Endothelial cell of umbilical vein (primary cell): ENCODE data around the gene ISG15. TPM values are rescaled to one million over a fixed set of nuclear protein-coding genes. Genes with fewer than 3 reads are reported as not detected.

Source experiments
- BruUV-seq: library from RNA; stranded (reverse); fragments of 400-500 nt; replicated peaks from 2 replicates; lab custom pipeline; 2021; lab: Mats Ljungman, UMichigan
- CTCF ChIA-PET: fragments of 300-600, 350-600 bp; sonication (Branson Sonifier 250); formaldehyde crosslinking; loops from one replicate; lab custom pipeline; 2021; ENCODE audit warnings: antibody characterized with exemption, inconsistent platforms; lab: Charles Lee
- POLR2A ChIA-PET: fragments of 300-600, 350-600 bp; sonication (Branson Sonifier 250); formaldehyde crosslinking; loops from one replicate; lab custom pipeline; 2021; ENCODE audit warnings: antibody characterized with exemption, inconsistent platforms; lab: Charles Lee
- DNase-seq: peaks from one replicate; pipeline ENCODE4 v3.0.0-alpha.2; 2011; ENCODE audit warnings: low read depth, low spot score
- FAIRE-seq: peaks from 2 replicates; lab custom pipeline; 2011; peaks lifted over from hg19 to GRCh38; lab: Jason Lieb, UNC
- H2AFZ ChIP-seq: 2 replicates; pipeline ENCODE4 v1.6.0; 2012; ENCODE audit warnings: low read depth, low read length, control low read depth, inconsistent platforms
- H3K27ac ChIP-seq: 2 replicates; pipeline ENCODE4 v1.5.1; 2011; ENCODE audit warnings: low read depth, mild to moderate bottlenecking, control low read depth, low read length, moderate library complexity; ENCODE audit not compliant: insufficient read depth
- H3K27me3 ChIP-seq, 2 experiments: 2 replicates each; pipeline versions ENCODE4 v1.6.0 to v1.6.1; 2011; ENCODE audit warnings: low read length in 2 of 2, mixed read lengths in 1 of 2; ENCODE audit not compliant: control insufficient read depth in 2 of 2, insufficient read depth in 2 of 2
- H3K36me3 ChIP-seq, 2 experiments: 2 replicates in 1 of 2; 3 replicates in 1 of 2; pipeline ENCODE4 v1.5.1; 2011; ENCODE audit warnings: low read length in 2 of 2, mild to moderate bottlenecking in 1 of 2, moderate library complexity in 1 of 2; ENCODE audit not compliant: control insufficient read depth in 2 of 2, insufficient read depth in 2 of 2; ENCODE audit errors: extremely low read depth in 1 of 2
- H3K4me1 ChIP-seq: 3 replicates; pipeline ENCODE4 v1.5.1; 2011; ENCODE audit warnings: mild to moderate bottlenecking, low read length; ENCODE audit not compliant: control insufficient read depth, insufficient read depth; ENCODE audit errors: extremely low read depth
- H3K4me2 ChIP-seq: 2 replicates; pipeline ENCODE4 v1.6.1; 2011; ENCODE audit warnings: low read length, control low read depth, mixed read lengths; ENCODE audit not compliant: insufficient read depth
- H3K4me3 ChIP-seq, 3 experiments: fragments of 200-600 bp in 1 of 3; sonication (generic), shearing (Covaris generic) in 1 of 3; replicated peaks in 1 of 3; 2 replicates each; pipeline ENCODE4 v1.5.1; 2011 to 2016; ENCODE audit warnings: control low read depth in 3 of 3, low read length in 3 of 3, mild to moderate bottlenecking in 2 of 3, inconsistent platforms in 1 of 3, low read depth in 1 of 3, moderate library complexity in 1 of 3; ENCODE audit not compliant: insufficient read depth in 1 of 3
- H3K79me2 ChIP-seq: 2 replicates; pipeline ENCODE4 v1.6.0; 2012; ENCODE audit warnings: low read length, inconsistent platforms; ENCODE audit not compliant: control insufficient read depth, insufficient read depth
- H3K9ac ChIP-seq: replicated peaks from 2 replicates; pipeline ENCODE3; 2011; ENCODE audit warnings: low read length, control low read depth; ENCODE audit not compliant: insufficient read depth; ENCODE audit errors: extremely low read depth
- H3K9me1 ChIP-seq: replicated peaks from 3 replicates; pipeline ENCODE4 v1.6.0; 2011; ENCODE audit warnings: mild to moderate bottlenecking, low read length; ENCODE audit not compliant: control insufficient read depth, insufficient read depth; ENCODE audit errors: extremely low read depth
- H3K9me3 ChIP-seq: replicated peaks from 2 replicates; pipeline ENCODE4 v1.5.1; 2012; ENCODE audit warnings: low read length, inconsistent platforms; ENCODE audit not compliant: control insufficient read depth, insufficient read depth
- H4K20me1 ChIP-seq: replicated peaks from 2 replicates; pipeline ENCODE3; 2011; ENCODE audit warnings: mild to moderate bottlenecking, low read length; ENCODE audit not compliant: control insufficient read depth, insufficient read depth; ENCODE audit errors: extremely low read depth
- EZH2 ChIP-seq: IDR thresholded peaks from 2 replicates; pipeline ENCODE4 v1.6.1; 2012; ENCODE audit warnings: borderline replicate concordance, low read depth, mild to moderate bottlenecking, moderate library complexity, low read length, inconsistent platforms; ENCODE audit not compliant: severe bottlenecking
- GATA2 ChIP-seq: IDR thresholded peaks from 2 replicates; pipeline ENCODE4 v1.7.0; 2011; ENCODE audit warnings: low read depth, mild to moderate bottlenecking, moderate library complexity, mixed read lengths, low read length; ENCODE audit not compliant: insufficient read length, insufficient read depth
- MYC ChIP-seq: IDR thresholded peaks from one replicate; pipeline ENCODE4 v1.6.1; 2011; ENCODE audit warnings: mild to moderate bottlenecking, low read depth, low read length
- POLR2A ChIP-seq: IDR thresholded peaks from 2 replicates; pipeline ENCODE4 v1.6.1; 2012; ENCODE audit warnings: low read depth, mild to moderate bottlenecking, control low read depth, low read length
- dilution Hi-C: fragments of 300-500 bp; cut with MboI; formaldehyde crosslinking; loops from one replicate; pipeline ENCODE4 v1.15.0; 2019; ENCODE audit warnings: low sequenced_read_pairs; ENCODE audit not compliant: extremely low pct_ligation_motif_present
- intact Hi-C: fragments of 100-400 bp; cut with micrococcal nuclease; formaldehyde crosslinking; loops from one replicate; pipeline ENCODE4 v1.10.0; 2022
- polyA plus RNA-seq, 4 experiments: library from polyadenylated mRNA; depleted of rRNA in 3 of 4; stranded (reverse) in 3 of 4; unstranded in 1 of 4; fragments of >200 nt; gene quantifications; 2 replicates each; pipeline versions ENCODE4 v1.2.1 to v1.2.3, GENCODE V29; 2011 to 2012; ENCODE audit warnings: missing spikeins in 1 of 4
- total RNA-seq: library from RNA; stranded (reverse); gene quantifications from 2 replicates; pipeline ENCODE4 v1.2.3, GENCODE V29; 2021

The ISG15 gene
- total and polyA plus RNA-seq, 2 donors (not counting 3 experiments of a cell fraction or from before 2014, with no cell fraction given) = 44.6 to 154 TPM

DNA sequence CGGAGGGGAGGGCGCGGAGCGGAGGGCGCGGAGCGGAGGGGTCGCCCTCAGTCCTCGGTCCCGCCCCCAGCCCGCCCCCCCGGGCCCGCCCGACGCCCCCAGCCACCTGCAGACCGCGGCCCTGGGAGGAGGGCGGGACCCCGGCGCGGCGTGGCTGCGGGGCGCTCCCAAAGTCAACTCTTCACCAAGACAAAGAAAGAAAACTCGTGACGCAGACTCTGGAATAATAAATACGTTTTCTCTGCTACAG is 14.6 kb upstream of the ISG15 start:
- Histone ChIP-seq H3K27ac (no peak overlapping the region), H3K9me1 (no peaks in the 10 kb centered on the region), H3K4me2 (peak overlapping the region; percentile 43), H4K20me1 (no peaks in the 10 kb centered on the region), H3K27me3 (peaks cover 0 to 19% of the 10 kb centered on the region in 2 experiments), H3K79me2 (no peaks in the 10 kb centered on the region), H3K4me3 (peak overlapping the region in 2 of 3 experiments; percentile 51 to 55), H2AFZ (no peak overlapping the region), H3K9ac (peak overlapping the region; percentile 91), H3K4me1 (peaks cover 9% of the 10 kb centered on the region), H3K9me3 (no peaks in the 10 kb centered on the region), H3K36me3 (no peaks in the 10 kb centered on the region)
- dilution Hi-C loops (no loop called here), intact Hi-C loops (no loop called here)
- FAIRE-seq (no peak), DNase-seq (no peak)
- BruUV-seq = no TSS peak
- TF ChIP-seq EZH2 (no peak), GATA2 (no peak), MYC (no peak)
- CTCF ChIA-PET = no interaction called here
- POLR2A ChIA-PET = no interaction called here

DNA sequence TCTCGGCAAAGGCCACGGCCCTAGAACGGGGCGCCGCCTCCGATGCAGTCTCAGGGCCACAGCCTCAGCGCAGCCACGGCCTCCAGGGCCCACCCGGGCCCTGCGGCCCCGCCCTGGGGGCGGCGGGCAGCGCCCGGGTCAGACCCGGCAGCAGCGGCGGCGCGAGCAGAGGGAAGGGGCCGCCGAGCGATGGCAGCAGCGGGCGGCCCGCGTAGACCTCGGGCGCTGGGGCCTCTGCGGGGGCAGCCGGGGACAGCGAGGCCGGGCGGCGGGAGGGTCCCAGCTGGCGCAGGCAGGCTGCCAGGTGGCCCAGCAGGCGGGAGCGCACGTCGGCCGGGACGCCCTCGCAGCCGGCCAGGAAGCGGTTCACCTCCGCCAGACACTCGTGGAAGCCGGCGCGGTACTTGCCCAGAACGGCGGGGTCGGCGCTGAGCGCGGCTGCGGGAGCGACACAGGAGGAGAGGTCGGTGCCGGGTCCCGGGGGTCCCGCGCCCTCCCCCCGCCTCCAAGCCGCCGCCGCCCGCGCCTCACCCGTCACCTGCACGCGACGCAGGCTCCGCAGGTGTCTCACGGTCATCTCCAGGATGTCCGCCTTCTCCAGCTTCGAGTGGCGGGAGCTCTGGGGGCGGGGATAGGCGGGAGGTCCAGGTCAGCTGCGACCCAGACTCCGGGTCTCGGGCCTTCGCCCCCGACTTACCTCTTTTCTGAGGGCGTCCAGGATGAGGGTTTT is 14.1 kb upstream of the ISG15 start:
- Histone ChIP-seq H4K20me1 (no peaks in the 10 kb centered on the region), H3K36me3 (no peaks in the 10 kb centered on the region), H3K4me2 (peak overlapping the region; percentile 72), H3K9me3 (no peaks in the 10 kb centered on the region), H3K79me2 (no peaks in the 10 kb centered on the region), H3K9me1 (no peaks in the 10 kb centered on the region), H3K4me1 (peaks cover 9% of the 10 kb centered on the region), H3K27me3 (peaks cover 0 to 19% of the 10 kb centered on the region in 2 experiments), H3K27ac (no peak overlapping the region), H3K4me3 (peak overlapping the region; percentile 11 to 55 (median 51)), H2AFZ (peak overlapping the region; percentile 50), H3K9ac (peak overlapping the region; percentile 91)
- ChIA-PET CTCF (interaction anchor here (0.8 to 4.3 kb wide), 2 partner anchors 15 to 19 kb away, joined by 6 to 22 read pairs; partner anchors contain the start of gene AGRN), POLR2A (no interaction called here)
- DNase-seq (no peak), FAIRE-seq (peak; percentile 15)
- intact Hi-C loops = no loop called here
- dilution Hi-C loops = no loop called here
- TSS peak; percentile 32 for BruUV-seq
- TF ChIP-seq POLR2A (no peak), GATA2 (no peak), EZH2 (peak; percentile 79)
